K562 (cell line): ENCODE measurements around the gene JUP. TPM values are rescaled to one million over a fixed set of nuclear protein-coding genes. Genes with fewer than 3 reads are reported as not detected.

Experiments used
- GATAD2A ChIP-seq: fragments of 450-650 bp; IDR thresholded peaks from 2 replicates; pipeline ENCODE4 v1.6.1; 2017
- HMG20B ChIP-seq: fragments of 250-450 bp; sonication (Bioruptor Pico); IDR thresholded peaks from 2 replicates; pipeline ENCODE4 v1.5.0; 2021; ENCODE audit warnings: mild to moderate bottlenecking
- MEIS2 ChIP-seq: fragments of 450-650 bp; IDR thresholded peaks from 2 replicates; pipeline ENCODE4 v1.6.1; 2014; ENCODE audit warnings: mild to moderate bottlenecking; ENCODE audit not compliant: partially characterized antibody
- MTA3 ChIP-seq: fragments of 450-650 bp; formaldehyde crosslinking; IDR thresholded peaks from 2 replicates; pipeline ENCODE4 v1.6.1; 2017; ENCODE audit warnings: mild to moderate bottlenecking, borderline replicate concordance
- RB1 ChIP-seq: fragments of 450-650 bp; IDR thresholded peaks from 2 replicates; pipeline ENCODE4 v1.6.1; 2017; ENCODE audit warnings: low read depth, mild to moderate bottlenecking
- SAFB ChIP-seq: fragments of 200-400 bp; formaldehyde crosslinking; IDR thresholded peaks from 2 replicates; pipeline ENCODE4 v1.6.1; 2017; ENCODE audit warnings: low read depth, low read length, borderline replicate concordance
- ZFPM2 ChIP-seq: fragments of 250-450 bp; sonication (Bioruptor Pico); IDR thresholded peaks from 2 replicates; pipeline ENCODE4 v1.5.1; 2022; ENCODE audit warnings: mild to moderate bottlenecking
- ZNF76 ChIP-seq: fragments of 250-450 bp; sonication (Bioruptor Pico); IDR thresholded peaks from 2 replicates; pipeline ENCODE4 v1.4.0; 2020; ENCODE audit warnings: mild to moderate bottlenecking, moderate library complexity, borderline replicate concordance
- polyA plus RNA-seq, 8 experiments: library from polyadenylated mRNA; depleted of rRNA in 4 of 8; stranded (reverse) in 5 of 8; unstranded in 3 of 8; fragments of >200 nt; fragmentation: Nextera tagmentation in 2 of 8; fragmentation: Illumina TruSeq in 1 of 8; extraction: Ambion mirVana in 2 of 8; extraction: Trizol in 1 of 8; gene quantifications; 2 replicates each; pipeline versions ENCODE4 v1.2.1 to v1.2.3, GENCODE V29; 2011 to 2014; ENCODE audit warnings: inconsistent platforms in 1 of 8, missing spikeins in 1 of 8
- total RNA-seq, 7 experiments: library from RNA; depleted of rRNA in 6 of 7; stranded (reverse); fragments of >200 nt in 6 of 7; fragmentation: Illumina TruSeq in 2 of 7; extraction: Trizol in 2 of 7; gene quantifications; 2 replicates each; pipeline versions ENCODE4 v1.2.1 to v1.2.3, GENCODE V29; 2011 to 2021; ENCODE audit warnings: low replicate concordance in 1 of 7
- TF ChIP-seq, protein P1 (sequence below), 2 experiments: IDR thresholded peaks; 2 replicates each; pipeline ENCODE4 v1.6.1; 2011; ENCODE audit warnings: borderline replicate concordance in 1 of 2, control low read depth in 1 of 2, low read depth in 1 of 2, low read length in 1 of 2, mild to moderate bottlenecking in 1 of 2, mixed read lengths in 1 of 2, moderate library complexity in 1 of 2; ENCODE audit not compliant: insufficient read depth in 1 of 2, insufficient read length in 1 of 2, poor library complexity in 1 of 2, severe bottlenecking in 1 of 2; ENCODE audit errors: extremely low read depth in 1 of 2
- TF ChIP-seq, protein P2 (sequence below): fragments of 200-800 bp; sonication (Bioruptor generic); IDR thresholded peaks from 2 replicates; pipeline ENCODE4 v1.6.1; 2017; ENCODE audit warnings: missing genetic modification characterization, missing compliant biosample characterization
- TF ChIP-seq, protein P3 (sequence below): fragments of 450-650 bp; IDR thresholded peaks from 2 replicates; pipeline ENCODE4 v1.6.1; 2014; ENCODE audit warnings: low read depth, mild to moderate bottlenecking, moderate library complexity, borderline replicate concordance
- TF ChIP-seq, protein P4 (sequence below): sonication (generic); formaldehyde crosslinking; IDR thresholded peaks from 2 replicates; pipeline ENCODE4 v1.8.0; 2022; ENCODE audit warnings: mild to moderate bottlenecking, missing genetic modification reagents
- TF ChIP-seq, protein P5 (sequence below): IDR thresholded peaks from 2 replicates; pipeline ENCODE4 v1.6.1; 2011; ENCODE audit warnings: borderline replicate concordance, low read depth, mild to moderate bottlenecking, moderate library complexity, low read length; ENCODE audit not compliant: insufficient read depth, poor library complexity, severe bottlenecking

Gene JUP
- total and polyA plus RNA-seq, 9 of the 15 experiments (the other 6 are each of a cell fraction or from before 2014, with no cell fraction given), result 6.4 to 177 (median 31.2) TPM

DNA sequence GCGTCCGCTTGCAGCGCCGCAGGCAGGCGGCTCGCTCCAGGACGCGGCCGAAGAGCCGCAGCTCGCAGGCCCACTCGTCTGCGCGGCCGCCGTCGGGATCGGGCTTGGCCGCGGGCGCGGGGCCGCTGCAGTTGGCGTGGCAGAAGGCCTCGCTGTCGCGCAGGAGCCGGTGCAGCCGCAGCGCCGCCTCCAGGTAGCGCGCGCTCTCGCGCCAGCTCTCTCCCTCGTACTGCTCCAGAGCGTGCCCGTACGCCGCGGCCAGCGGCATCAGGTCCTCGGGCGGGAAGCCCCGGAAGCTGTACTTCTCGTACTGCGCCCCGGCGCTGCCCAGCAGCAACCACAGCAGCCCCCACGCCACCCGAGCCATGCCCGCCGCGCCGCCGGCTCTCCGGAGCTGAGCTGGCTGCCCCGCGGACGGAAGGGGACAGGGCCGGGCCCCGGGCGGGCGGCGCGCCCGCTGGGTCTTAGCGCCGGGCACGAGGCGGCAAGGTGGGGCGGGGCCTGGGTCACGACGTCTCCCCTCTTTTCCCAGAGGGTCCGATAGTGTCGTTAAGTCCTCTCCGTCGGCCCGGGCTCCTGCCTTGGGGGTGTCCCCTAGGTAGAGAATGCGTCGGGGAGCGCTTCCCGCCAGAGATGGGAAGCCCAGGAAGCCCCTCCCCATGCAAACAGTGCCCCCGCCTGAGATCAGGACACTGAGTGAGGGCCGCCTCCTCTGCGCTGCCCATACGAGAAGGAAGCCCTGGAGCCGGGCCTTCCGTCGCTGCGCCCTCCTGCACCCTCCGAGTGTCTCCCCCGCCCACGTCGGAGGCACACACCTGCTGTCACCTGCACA is 25.3 kb upstream of the JUP start, which contains the start of gene P3H4 (continued):
- no peak for TF ChIP-seq MEIS2
- TF ChIP-seq, protein P1, sequence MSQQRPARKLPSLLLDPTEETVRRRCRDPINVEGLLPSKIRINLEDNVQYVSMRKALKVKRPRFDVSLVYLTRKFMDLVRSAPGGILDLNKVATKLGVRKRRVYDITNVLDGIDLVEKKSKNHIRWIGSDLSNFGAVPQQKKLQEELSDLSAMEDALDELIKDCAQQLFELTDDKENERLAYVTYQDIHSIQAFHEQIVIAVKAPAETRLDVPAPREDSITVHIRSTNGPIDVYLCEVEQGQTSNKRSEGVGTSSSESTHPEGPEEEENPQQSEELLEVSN (IDR thresholded peaks at IDR 0.05; ENCODE audit: borderline replicate concordance in 1 of 2, extremely low read depth in 1 of 2, insufficient read depth in 1 of 2, insufficient read length in 1 of 2, low read depth in 1 of 2, low read length in 1 of 2, poor library complexity in 1 of 2, severe bottlenecking in 1 of 2), result peak; percentile 78 to 89
- no peak; the same call in 1 of the 2 replicates for TF ChIP-seq ZNF76 (CRISPR knock-in tag)
- TF ChIP-seq, protein P2, sequence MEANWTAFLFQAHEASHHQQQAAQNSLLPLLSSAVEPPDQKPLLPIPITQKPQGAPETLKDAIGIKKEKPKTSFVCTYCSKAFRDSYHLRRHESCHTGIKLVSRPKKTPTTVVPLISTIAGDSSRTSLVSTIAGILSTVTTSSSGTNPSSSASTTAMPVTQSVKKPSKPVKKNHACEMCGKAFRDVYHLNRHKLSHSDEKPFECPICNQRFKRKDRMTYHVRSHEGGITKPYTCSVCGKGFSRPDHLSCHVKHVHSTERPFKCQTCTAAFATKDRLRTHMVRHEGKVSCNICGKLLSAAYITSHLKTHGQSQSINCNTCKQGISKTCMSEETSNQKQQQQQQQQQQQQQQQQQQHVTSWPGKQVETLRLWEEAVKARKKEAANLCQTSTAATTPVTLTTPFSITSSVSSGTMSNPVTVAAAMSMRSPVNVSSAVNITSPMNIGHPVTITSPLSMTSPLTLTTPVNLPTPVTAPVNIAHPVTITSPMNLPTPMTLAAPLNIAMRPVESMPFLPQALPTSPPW (CRISPR knock-in tag), result peak; percentile 41; the same call in 1 of the 2 replicates
- peak; percentile 64; the same call in 1 of the 2 replicates for TF ChIP-seq MTA3
- TF ChIP-seq HMG20B (CRISPR knock-in tag), result no peak
- TF ChIP-seq, protein P3, sequence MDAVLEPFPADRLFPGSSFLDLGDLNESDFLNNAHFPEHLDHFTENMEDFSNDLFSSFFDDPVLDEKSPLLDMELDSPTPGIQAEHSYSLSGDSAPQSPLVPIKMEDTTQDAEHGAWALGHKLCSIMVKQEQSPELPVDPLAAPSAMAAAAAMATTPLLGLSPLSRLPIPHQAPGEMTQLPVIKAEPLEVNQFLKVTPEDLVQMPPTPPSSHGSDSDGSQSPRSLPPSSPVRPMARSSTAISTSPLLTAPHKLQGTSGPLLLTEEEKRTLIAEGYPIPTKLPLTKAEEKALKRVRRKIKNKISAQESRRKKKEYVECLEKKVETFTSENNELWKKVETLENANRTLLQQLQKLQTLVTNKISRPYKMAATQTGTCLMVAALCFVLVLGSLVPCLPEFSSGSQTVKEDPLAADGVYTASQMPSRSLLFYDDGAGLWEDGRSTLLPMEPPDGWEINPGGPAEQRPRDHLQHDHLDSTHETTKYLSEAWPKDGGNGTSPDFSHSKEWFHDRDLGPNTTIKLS, result peak; percentile 50; the same call in 1 of the 2 replicates
- peak; percentile 76 for TF ChIP-seq SAFB
- TF ChIP-seq, protein P4, sequence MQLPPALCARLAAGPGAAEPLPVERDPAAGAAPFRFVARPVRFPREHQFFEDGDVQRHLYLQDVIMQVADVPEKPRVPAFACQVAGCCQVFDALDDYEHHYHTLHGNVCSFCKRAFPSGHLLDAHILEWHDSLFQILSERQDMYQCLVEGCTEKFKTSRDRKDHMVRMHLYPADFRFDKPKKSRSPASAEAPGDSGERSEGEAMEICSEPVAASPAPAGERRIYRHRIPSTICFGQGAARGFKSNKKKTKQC (CRISPR knock-in tag), result no peak
- no peak for TF ChIP-seq ZFPM2 (CRISPR knock-in tag)
- peak; percentile 73; the same call in 1 of the 2 replicates for TF ChIP-seq RB1
- TF ChIP-seq, protein P5, sequence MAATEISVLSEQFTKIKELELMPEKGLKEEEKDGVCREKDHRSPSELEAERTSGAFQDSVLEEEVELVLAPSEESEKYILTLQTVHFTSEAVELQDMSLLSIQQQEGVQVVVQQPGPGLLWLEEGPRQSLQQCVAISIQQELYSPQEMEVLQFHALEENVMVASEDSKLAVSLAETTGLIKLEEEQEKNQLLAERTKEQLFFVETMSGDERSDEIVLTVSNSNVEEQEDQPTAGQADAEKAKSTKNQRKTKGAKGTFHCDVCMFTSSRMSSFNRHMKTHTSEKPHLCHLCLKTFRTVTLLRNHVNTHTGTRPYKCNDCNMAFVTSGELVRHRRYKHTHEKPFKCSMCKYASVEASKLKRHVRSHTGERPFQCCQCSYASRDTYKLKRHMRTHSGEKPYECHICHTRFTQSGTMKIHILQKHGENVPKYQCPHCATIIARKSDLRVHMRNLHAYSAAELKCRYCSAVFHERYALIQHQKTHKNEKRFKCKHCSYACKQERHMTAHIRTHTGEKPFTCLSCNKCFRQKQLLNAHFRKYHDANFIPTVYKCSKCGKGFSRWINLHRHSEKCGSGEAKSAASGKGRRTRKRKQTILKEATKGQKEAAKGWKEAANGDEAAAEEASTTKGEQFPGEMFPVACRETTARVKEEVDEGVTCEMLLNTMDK, result no peak
- no peak for TF ChIP-seq GATAD2A
